Fibroblast of lung (primary cell): Measurements from ENCODE around the gene FAM90A26. TPM values are rescaled to one million over a fixed set of nuclear protein-coding genes. Genes with fewer than 3 reads are reported as not detected.
"Not testable (repeated sequence)": the region's sequence is repeated elsewhere in the genome, so short reads cannot be mapped to it uniquely, and the experiment has no call there.

Source experiments
- DNase-seq, 2 donors: peaks; one replicate each; pipeline versions ENCODE4 v3.0.0 to v3.0.0-alpha.2; 2010; ENCODE audit warnings: low read depth in 2 of 2
- H2AFZ ChIP-seq: 2 replicates; pipeline ENCODE4 v1.5.1; 2012; ENCODE audit warnings: low read length, control low read depth, inconsistent platforms
- H3K27ac ChIP-seq: 2 replicates; pipeline ENCODE4 v1.5.1; 2011; ENCODE audit warnings: low read length, control low read depth; ENCODE audit not compliant: insufficient read depth
- H3K27me3 ChIP-seq: 2 replicates; pipeline ENCODE4 v1.5.1; 2011; ENCODE audit warnings: mild to moderate bottlenecking, low read length; ENCODE audit not compliant: control insufficient read depth, insufficient read depth
- H3K36me3 ChIP-seq: 2 replicates; pipeline ENCODE4 v1.5.1; 2011; ENCODE audit warnings: low read length; ENCODE audit not compliant: control insufficient read depth, insufficient read depth
- H3K4me1 ChIP-seq: 2 replicates; pipeline ENCODE4 v1.5.1; 2011; ENCODE audit warnings: low read length; ENCODE audit not compliant: control insufficient read depth, insufficient read depth; ENCODE audit errors: extremely low read depth
- H3K4me2 ChIP-seq: 2 replicates; pipeline ENCODE4 v1.5.1; 2011; ENCODE audit warnings: low read length, control low read depth; ENCODE audit not compliant: insufficient read depth; ENCODE audit errors: extremely low read depth
- H3K4me3 ChIP-seq, 4 experiments: fragments of 200-600 bp in 1 of 4; sonication (generic) in 1 of 4; replicated peaks in 1 of 4; 2 replicates each; pipeline ENCODE4 v1.5.1; 2011 to 2016; ENCODE audit warnings: low read length in 4 of 4, low read depth in 3 of 4, mild to moderate bottlenecking in 3 of 4, control low read depth in 2 of 4, inconsistent platforms in 1 of 4, mixed read lengths in 1 of 4; ENCODE audit not compliant: insufficient read depth in 1 of 4; ENCODE audit errors: control extremely low read depth in 1 of 4
- H3K79me2 ChIP-seq: 2 replicates; pipeline ENCODE4 v1.5.1; 2012; ENCODE audit warnings: mild to moderate bottlenecking, low read length, inconsistent platforms; ENCODE audit not compliant: control insufficient read depth, insufficient read depth
- H3K9ac ChIP-seq: 2 replicates; pipeline ENCODE4 v1.5.1; 2011; ENCODE audit warnings: mild to moderate bottlenecking, low read length, control low read depth; ENCODE audit not compliant: insufficient read depth
- H3K9me3 ChIP-seq: 2 replicates; pipeline ENCODE4 v1.5.1; 2012; ENCODE audit warnings: low read depth, low read length; ENCODE audit not compliant: control insufficient read depth, insufficient read depth
- H4K20me1 ChIP-seq: 2 replicates; pipeline ENCODE4 v1.5.1; 2011; ENCODE audit warnings: low read length; ENCODE audit not compliant: control insufficient read depth, insufficient read depth; ENCODE audit errors: extremely low read depth
- polyA plus RNA-seq, 2 donors: library from polyadenylated mRNA; depleted of rRNA in 1 of 2; stranded (reverse) in 1 of 2; unstranded in 1 of 2; fragments of >200 nt; gene quantifications; 2 replicates each; pipeline ENCODE4 v1.2.1, GENCODE V29; 2011 to 2012; ENCODE audit warnings: missing spikeins in 1 of 2
- total RNA-seq: library from RNA; depleted of rRNA; stranded (reverse); fragments of >200 nt; gene quantifications from 2 replicates; pipeline ENCODE4 v1.2.1, GENCODE V29; 2014
- TF ChIP-seq, protein P1 (sequence below), 2 donors: IDR thresholded peaks in 1 of 2; conservative IDR thresholded peaks in 1 of 2; 1 replicate in 1 of 2; 2 replicates in 1 of 2; pipeline ENCODE4 v1.5.1; 2011 to 2012; ENCODE audit warnings: low read length in 2 of 2, control low read depth in 1 of 2, inconsistent platforms in 1 of 2, low read depth in 1 of 2, mild to moderate bottlenecking in 1 of 2

Gene FAM90A26
- total and polyA plus RNA-seq, 2 donors (not counting 1 experiment from before 2014, with no cell fraction given), result not detected

DNA sequence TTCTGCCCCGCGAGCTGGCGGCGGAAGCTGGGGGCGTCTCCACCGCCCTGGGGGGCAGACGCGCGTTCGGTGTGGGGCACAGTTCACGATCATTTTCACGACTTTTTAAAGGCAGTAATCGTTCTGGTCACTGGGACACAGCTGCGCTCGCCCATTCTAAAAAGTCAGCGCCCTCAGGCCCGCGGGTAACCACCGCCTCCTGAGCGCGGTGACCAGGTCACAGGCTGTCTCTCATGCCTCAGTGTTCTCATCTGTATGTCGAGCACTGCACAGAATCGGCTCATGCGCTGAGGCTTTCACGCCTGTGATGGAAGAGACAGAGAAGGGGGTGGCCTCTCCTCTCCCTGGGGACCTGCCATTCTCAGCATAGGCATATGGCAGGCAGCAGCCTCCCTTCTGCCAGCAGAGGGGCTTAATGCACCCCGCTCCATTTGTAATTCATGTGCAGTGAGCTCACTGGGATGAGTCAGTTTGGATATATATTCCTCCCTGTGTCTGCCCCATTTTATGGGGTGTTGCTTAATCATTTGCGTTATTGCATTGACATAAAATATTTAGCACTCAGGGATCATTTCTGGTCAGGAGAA, 16.5 kb upstream of the FAM90A26 start:
- Histone ChIP-seq H3K4me3 (peak overlapping the region; percentile 53 to 70 (median 64)), H3K9ac (peak overlapping the region; percentile 92), H3K27ac (peak overlapping the region; percentile 95), H2AFZ (peak overlapping the region; percentile 12), H3K4me2 (peak overlapping the region; percentile 72)
- H4K20me1 ChIP-seq, H3K4me1 ChIP-seq, H3K79me2 ChIP-seq, H3K9me3 ChIP-seq, H3K36me3 ChIP-seq, H3K27me3 ChIP-seq: not testable (repeated sequence)
- DNase-seq, result peak; percentile 38 to 93
- TF ChIP-seq, protein P1, sequence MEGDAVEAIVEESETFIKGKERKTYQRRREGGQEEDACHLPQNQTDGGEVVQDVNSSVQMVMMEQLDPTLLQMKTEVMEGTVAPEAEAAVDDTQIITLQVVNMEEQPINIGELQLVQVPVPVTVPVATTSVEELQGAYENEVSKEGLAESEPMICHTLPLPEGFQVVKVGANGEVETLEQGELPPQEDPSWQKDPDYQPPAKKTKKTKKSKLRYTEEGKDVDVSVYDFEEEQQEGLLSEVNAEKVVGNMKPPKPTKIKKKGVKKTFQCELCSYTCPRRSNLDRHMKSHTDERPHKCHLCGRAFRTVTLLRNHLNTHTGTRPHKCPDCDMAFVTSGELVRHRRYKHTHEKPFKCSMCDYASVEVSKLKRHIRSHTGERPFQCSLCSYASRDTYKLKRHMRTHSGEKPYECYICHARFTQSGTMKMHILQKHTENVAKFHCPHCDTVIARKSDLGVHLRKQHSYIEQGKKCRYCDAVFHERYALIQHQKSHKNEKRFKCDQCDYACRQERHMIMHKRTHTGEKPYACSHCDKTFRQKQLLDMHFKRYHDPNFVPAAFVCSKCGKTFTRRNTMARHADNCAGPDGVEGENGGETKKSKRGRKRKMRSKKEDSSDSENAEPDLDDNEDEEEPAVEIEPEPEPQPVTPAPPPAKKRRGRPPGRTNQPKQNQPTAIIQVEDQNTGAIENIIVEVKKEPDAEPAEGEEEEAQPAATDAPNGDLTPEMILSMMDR (conservative IDR thresholded peaks at IDR 0.05 in 1 of 2, IDR thresholded peaks at IDR 0.05 in 1 of 2; ENCODE audit: low read depth in 1 of 2, low read length in 2 of 2), result peak in 1 of 2 donors; percentile 16

DNA sequence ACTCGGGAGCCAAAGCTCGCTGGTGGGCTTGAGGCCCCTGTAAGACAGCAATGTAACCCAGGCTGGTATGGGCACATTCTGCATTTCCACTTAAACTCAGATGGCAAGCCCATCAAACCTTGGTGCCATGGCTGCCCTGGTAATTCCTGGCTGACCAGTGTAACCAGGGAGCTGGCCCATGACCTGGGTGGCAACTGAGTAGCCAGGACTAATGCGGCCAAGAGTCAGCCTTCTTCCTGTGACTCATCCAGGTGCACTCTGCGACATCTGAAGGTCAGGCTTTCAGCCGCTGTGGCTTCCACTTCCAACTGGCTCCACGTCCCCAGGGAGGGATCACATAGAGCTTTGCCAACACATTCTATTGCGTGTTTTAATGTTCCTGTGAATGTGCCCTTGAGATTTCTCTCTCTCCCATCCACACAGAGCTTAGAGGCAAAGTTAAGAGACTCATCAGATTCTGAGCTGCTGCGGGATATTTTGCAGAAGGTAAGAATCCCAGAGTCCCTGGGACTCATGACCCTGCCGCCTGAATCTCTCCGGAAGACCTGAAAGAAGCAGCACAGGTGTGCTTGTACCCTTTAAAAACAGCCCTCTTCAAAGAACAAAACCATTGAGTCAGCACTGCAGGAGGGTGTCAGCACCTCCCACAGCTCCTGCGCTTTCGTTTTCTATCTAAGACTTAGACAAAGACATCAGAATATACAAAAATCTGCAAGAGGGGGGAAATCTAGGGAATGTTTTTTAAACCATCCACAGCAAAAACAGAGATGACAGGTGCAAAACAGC, 14.9 kb upstream of the FAM90A26 start:
- H3K9ac ChIP-seq, H3K4me3 ChIP-seq, H2AFZ ChIP-seq, DNase-seq, H3K9me3 ChIP-seq, H4K20me1 ChIP-seq, H3K4me1 ChIP-seq, H3K27ac ChIP-seq, H3K36me3 ChIP-seq, H3K4me2 ChIP-seq, H3K79me2 ChIP-seq, H3K27me3 ChIP-seq: not testable (repeated sequence)

DNA sequence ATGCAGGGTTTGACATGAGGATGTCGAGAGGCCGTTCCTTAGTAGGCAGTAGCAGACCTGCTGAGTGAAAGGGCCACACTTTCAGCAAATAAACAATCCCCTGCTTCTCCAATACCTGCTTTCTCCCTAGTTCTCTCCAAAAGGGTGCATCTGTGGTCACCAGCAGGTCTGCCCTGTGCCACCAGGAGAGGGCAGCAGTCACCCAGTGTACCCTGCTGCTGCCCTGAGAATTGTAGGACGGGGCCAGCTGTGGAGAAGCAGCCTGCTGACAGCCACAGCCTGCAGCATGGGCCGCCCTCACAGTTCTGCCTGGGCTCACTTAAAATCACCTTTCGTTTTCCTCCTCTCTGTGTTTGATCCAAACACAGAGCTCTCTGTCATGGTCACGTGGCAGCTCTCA, 11.8 kb upstream of the FAM90A26 start:
- H3K4me2 ChIP-seq, H3K9me3 ChIP-seq, H3K4me3 ChIP-seq, H3K27ac ChIP-seq, H3K4me1 ChIP-seq, H3K36me3 ChIP-seq, H4K20me1 ChIP-seq, H2AFZ ChIP-seq, H3K79me2 ChIP-seq, H3K9ac ChIP-seq, H3K27me3 ChIP-seq: not testable (repeated sequence)
- peak; percentile 3 to 41 for DNase-seq
- TF ChIP-seq, protein P1 (conservative IDR thresholded peaks at IDR 0.05 in 1 of 2, IDR thresholded peaks at IDR 0.05 in 1 of 2; ENCODE audit: low read depth in 1 of 2, low read length in 2 of 2), result peak; percentile 37 to 41

- H3K27ac ChIP-seq, H3K36me3 ChIP-seq, H3K4me3 ChIP-seq, H2AFZ ChIP-seq, H3K4me1 ChIP-seq, H4K20me1 ChIP-seq, H3K79me2 ChIP-seq, H3K27me3 ChIP-seq, H3K9ac ChIP-seq, H3K4me2 ChIP-seq, H3K9me3 ChIP-seq: not testable (repeated sequence)
- peak; percentile 29 to 57 for DNase-seq
Observed at GRCh38 chr4:9160046-9160445, 10.2 kb upstream of the FAM90A26 start.
